Ovary (tissue), 9 donors: ENCODE data around the gene TDO2. TPM values are rescaled to one million over a fixed set of nuclear protein-coding genes. Genes with fewer than 3 reads are reported as not detected.
"Not testable (repeated sequence)": the region's sequence is repeated elsewhere in the genome, so short reads cannot be mapped to it uniquely, and the experiment has no call there.

ENCODE experiments used
- DNase-seq, 5 donors: peaks; one replicate each; pipeline ENCODE4 v3.0.0-alpha.2; 2019 to 2020
- H3K27ac ChIP-seq, 2 donors: fragments of 200-600 bp; one replicate each; pipeline versions ENCODE4 v1.5.1 to v1.8.0; 2019 to 2022
- H3K27me3 ChIP-seq: fragments of 200-600 bp; one replicate; pipeline ENCODE4 v1.8.0; 2022
- H3K36me3 ChIP-seq: fragments of 200-600 bp; sonication (generic); one replicate; pipeline ENCODE4 v1.5.1; 2019
- H3K4me1 ChIP-seq: one replicate; pipeline ENCODE4 v1.8.1; 2013; ENCODE audit warnings: mild to moderate bottlenecking, moderate library complexity; ENCODE audit not compliant: insufficient read depth
- H3K4me3 ChIP-seq: fragments of 200-600 bp; sonication (generic); one replicate; pipeline ENCODE4 v1.5.1; 2017
- H3K9me3 ChIP-seq, 2 donors: fragments of 200-600 bp in 1 of 2; sonication (generic) in 1 of 2; one replicate each; pipeline versions ENCODE4 v1.5.1 to v1.8.1; 2013 to 2019; ENCODE audit warnings: mild to moderate bottlenecking in 1 of 2, moderate library complexity in 1 of 2
- CTCF ChIP-seq, 3 donors: fragments of 450-650 bp in 2 of 3; fragments of 200-600 bp in 1 of 3; IDR thresholded peaks; one replicate each; pipeline versions ENCODE4 v1.5.1 to v1.8.0; 2016 to 2022; ENCODE audit warnings: antibody characterized with exemption in 3 of 3, mild to moderate bottlenecking in 1 of 3
- EP300 ChIP-seq: sonication (generic); formaldehyde crosslinking; IDR thresholded peaks from one replicate; pipeline ENCODE4 v1.6.1; 2017; ENCODE audit warnings: antibody characterized with exemption
- POLR2A ChIP-seq: fragments of 450-650 bp; IDR thresholded peaks from one replicate; pipeline ENCODE4 v1.6.1; 2017; ENCODE audit warnings: antibody characterized with exemption, mild to moderate bottlenecking, moderate library complexity
- WGBS, 3 donors: extraction: QIAGEN DNeasy Blood & Tissue Kit in 1 of 3; methylation state at CpG; one replicate each; pipeline versions ENCODE4 v1.1.5 to v1.1.7; 2013 to 2017; 5-methylcytosine and 5-hydroxymethylcytosine counted together
- intact Hi-C, 4 donors: fragments of 100-400 bp; cut with DNase I; formaldehyde crosslinking; loops; one replicate each; pipeline versions ENCODE4 v1.11.0 to v1.15.1; 2022 to 2023
- polyA plus RNA-seq, 2 donors: library from polyadenylated mRNA; stranded (reverse); fragments of 200-250 nt in 1 of 2; fragments of 350-450 nt in 1 of 2; fragmentation: Illumina TruSeq in 1 of 2; extraction: RNeasy Lipid Tissue Mini Kit (QIAGEN cat#74804) in 1 of 2; gene quantifications; one replicate each; pipeline ENCODE4 v1.2.3, GENCODE V29; 2013 to 2014
- total RNA-seq, 7 donors: library from RNA; depleted of rRNA in 2 of 7; stranded (reverse); fragments of >200 nt in 2 of 7; fragmentation: NEBNext Ultra II Directional in 3 of 7; extraction: Animal tissue kit (Norgen Biotek cat#: 25700) in 3 of 7; gene quantifications; one replicate each; pipeline versions ENCODE4 v1.1.0 to v1.2.4, GENCODE V29; 2016 to 2023
- donor health status: DM: no; HTN: no; CAD: no; lungs with moderate emphysema.
- donor health status: DM: no; HTN: no; CAD: no.
- donor health status: Bipolar disorder and iron deficiency.
- donor health status: DM: yes; HTN: yes; CAD: no.
- donor health status: DM: no; HTN: no; CAD: no.
- donor health status: DM: yes; HTN: yes; CAD: no.

The TDO2 gene
- total and polyA plus RNA-seq, 9 donors: 0.08 to 2.5 (median 0.61) TPM; not detected in 3

GRCh38 chr4:155930330-155930729 lies 26.8 kb downstream of the TDO2 start:
- Histone ChIP-seq H3K36me3 (no peaks in the 10 kb centered on the region), H3K9me3 (peaks cover 0 to 2% of the 10 kb centered on the region in 2 donors), H3K4me1 (no peaks in the 10 kb centered on the region), H3K4me3 (no peak overlapping the region), H3K27me3 (no peaks in the 10 kb centered on the region), H3K27ac (no peak overlapping the region)
- no peak for TF ChIP-seq CTCF (IDR thresholded peaks at IDR 0.05)
- no peak for TF ChIP-seq EP300
- TF ChIP-seq POLR2A: no peak
- WGBS, 3 donors: 87 to 97% (median 96%) methylated on average over 2 of the region's 2 CpGs
- intact Hi-C loops: no loop called here
- no peak for DNase-seq

- DNase-seq: no peak
- peaks cover 0 to 2% of the 10 kb centered on the region in 2 donors for H3K9me3 ChIP-seq
- no peak for TF ChIP-seq CTCF (IDR thresholded peaks at IDR 0.05)
- no peak for TF ChIP-seq EP300
- no peak for TF ChIP-seq POLR2A
- WGBS, 3 donors: 95 to 98% (median 95%) methylated on average over 4 of the region's 4 CpGs
- no peaks in the 10 kb centered on the region for H3K36me3 ChIP-seq
- H3K4me1 ChIP-seq: no peaks in the 10 kb centered on the region
- no peak overlapping the region for H3K4me3 ChIP-seq
- no peak overlapping the region for H3K27ac ChIP-seq
- intact Hi-C loops: no loop called here
- H3K27me3 ChIP-seq: no peaks in the 10 kb centered on the region
Observed at GRCh38 chr4:155931634-155932033, 28.1 kb downstream of the TDO2 start.

GRCh38 chr4:155934634-155935033 lies 31.1 kb downstream of the TDO2 start:
- H3K9me3 ChIP-seq, H3K27me3 ChIP-seq, H3K4me1 ChIP-seq, DNase-seq, intact Hi-C loops, H3K4me3 ChIP-seq, H3K27ac ChIP-seq, H3K36me3 ChIP-seq: not testable (repeated sequence)
- WGBS, 3 donors: 97 to 98% (median 98%) methylated on average over 4 of the region's 4 CpGs

DNA sequence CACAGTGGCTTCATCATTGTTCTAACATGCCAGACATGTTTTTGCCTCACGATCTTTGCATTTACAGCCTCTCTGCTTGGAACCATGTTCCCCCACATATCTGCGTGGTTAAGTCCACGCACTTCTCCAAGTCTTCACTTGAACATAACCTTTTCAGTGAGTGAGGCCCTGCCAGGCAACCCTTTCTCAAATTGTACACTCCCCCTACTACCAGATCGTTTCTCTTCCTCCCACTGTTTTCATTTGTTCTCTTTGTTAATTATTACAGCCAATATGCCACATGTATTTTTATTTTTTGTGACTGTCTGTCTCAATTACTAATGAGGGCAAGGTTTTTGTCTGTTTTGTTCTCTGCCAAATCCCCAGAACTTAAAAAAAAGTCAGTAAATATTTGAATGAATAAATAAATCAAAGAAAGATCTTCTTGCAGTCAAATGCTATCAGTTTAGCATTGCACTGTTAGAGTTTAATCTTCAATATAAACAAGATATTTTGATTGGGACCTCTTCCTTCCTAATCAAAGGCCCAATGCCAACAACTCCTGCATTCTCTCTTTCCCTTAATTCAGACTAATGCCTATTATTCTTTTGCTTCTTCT lies 32.0 kb downstream of the TDO2 start:
- intact Hi-C loops: no loop called here
- H3K27ac ChIP-seq: no peak overlapping the region
- TF ChIP-seq CTCF (IDR thresholded peaks at IDR 0.05) (no peak), POLR2A (no peak), EP300 (no peak)
- no peak for DNase-seq
- H3K9me3 ChIP-seq: no peaks in the 10 kb centered on the region
- 62 to 64% (median 64%) methylated on average over 4 of the region's 4 CpGs for WGBS, 3 donors
- H3K4me1 ChIP-seq: no peaks in the 10 kb centered on the region
- no peak overlapping the region for H3K4me3 ChIP-seq
- no peaks in the 10 kb centered on the region for H3K27me3 ChIP-seq
- no peaks in the 10 kb centered on the region for H3K36me3 ChIP-seq

DNA sequence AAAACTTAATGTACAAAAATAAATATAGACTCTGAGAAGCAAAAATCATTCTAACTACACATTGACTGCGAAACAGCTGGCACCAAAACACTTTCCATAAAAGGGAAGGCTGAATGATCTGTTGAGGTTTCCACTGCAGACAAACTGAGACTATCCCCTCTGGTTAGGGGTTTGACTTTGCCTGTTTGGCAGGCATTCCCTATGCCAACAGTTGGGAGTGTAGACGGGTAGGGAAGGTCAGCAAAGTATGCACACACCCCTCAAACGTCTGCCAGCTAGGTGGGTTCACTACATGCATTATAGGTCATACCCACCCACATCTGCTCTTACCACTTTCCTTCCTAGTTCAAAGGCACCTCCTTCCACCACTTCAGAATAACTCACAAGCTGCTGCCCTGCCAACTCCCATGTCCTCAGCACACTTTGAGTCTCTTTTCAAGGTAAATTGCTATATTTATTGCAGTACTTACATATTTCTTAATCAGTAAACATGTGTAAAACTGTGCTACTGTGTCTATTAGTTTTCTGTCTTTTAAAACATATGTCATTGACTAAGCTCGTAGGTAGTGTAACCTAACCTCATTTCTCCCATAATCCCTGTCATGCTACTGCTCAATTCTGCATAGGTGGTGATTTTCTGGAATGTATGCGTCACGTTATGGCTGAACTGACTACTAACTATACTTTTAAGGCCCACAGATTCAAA lies 37.7 kb downstream of the TDO2 start:
- Histone ChIP-seq H3K27me3 (no peaks in the 10 kb centered on the region), H3K9me3 (no peaks in the 10 kb centered on the region), H3K4me1 (no peaks in the 10 kb centered on the region), H3K36me3 (no peaks in the 10 kb centered on the region), H3K4me3 (no peak overlapping the region), H3K27ac (no peak overlapping the region)
- no peak for DNase-seq
- TF ChIP-seq EP300 (no peak), POLR2A (no peak), CTCF (IDR thresholded peaks at IDR 0.05) (no peak)
- intact Hi-C loops: loop anchor here in 1 of 4 donors (10.0 kb wide), 1 partner anchor 526 kb away; no protein-coding TSS in a partner anchor
- 82 to 84% (median 82%) methylated on average over 6 of the region's 6 CpGs for WGBS, 3 donors
